ENCODE measurements around the gene NCAM2. TPM values are rescaled to one million over a fixed set of nuclear protein-coding genes. Genes with fewer than 3 reads are reported as not detected.
"Not testable (repeated sequence)": the region's sequence is repeated elsewhere in the genome, so short reads cannot be mapped to it uniquely, and the experiment has no call there.

Gene NCAM2
- total and polyA plus RNA-seq, 5 donors from 2014 or later: not detected

DNA sequence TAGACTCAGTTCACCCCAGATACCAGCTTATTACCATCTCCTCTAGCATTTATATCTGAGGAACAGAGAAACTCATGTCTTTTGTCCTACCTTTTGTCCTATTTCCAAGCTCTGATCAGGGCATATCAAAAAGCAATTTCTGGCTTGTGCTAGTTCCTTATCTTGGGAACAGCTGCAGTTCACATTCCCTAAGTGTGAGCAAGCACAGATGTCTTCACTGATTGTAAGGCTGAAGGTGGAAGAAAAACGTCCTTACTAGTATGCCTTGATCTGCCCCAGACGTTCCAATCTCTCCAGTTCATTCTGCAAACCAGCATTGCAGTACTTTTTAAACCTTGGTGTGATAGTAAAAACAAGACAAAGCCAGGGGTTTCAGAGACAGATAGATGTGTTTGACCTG is 139.8 kb downstream of the NCAM2 start:
- DNase-seq: no peak
- H3K27me3 Mint-ChIP-seq: no peaks in the 10 kb centered on the region

GRCh38 chr21:21146587-21147373 is 148.6 kb downstream of the NCAM2 start:
- no peaks in the 10 kb centered on the region for H3K27me3 Mint-ChIP-seq
- no peak overlapping the region for H3K27ac ChIP-seq (ENCODE audit: insufficient read depth, low read length, poor library complexity, severe bottlenecking)
- H3K4me1 Mint-ChIP-seq: no peaks in the 10 kb centered on the region
- H3K4me3 Mint-ChIP-seq: no peak overlapping the region
- ATAC-seq (ENCODE audit: low read depth in 2 of 2) (no peak), DNase-seq (no peak)
- no peaks in the 10 kb centered on the region for H3K4me1 ChIP-seq (ENCODE audit: control insufficient read depth, insufficient read depth, low read length, poor library complexity, severe bottlenecking)
- H3K9me3 Mint-ChIP-seq: peaks cover 0 to 11% (median 5%) of the 10 kb centered on the region in 7 donors
- no peaks in the 10 kb centered on the region for H3K27me3 ChIP-seq (ENCODE audit: control insufficient read depth, insufficient read depth, low read length)
- H3K4me3 ChIP-seq (ENCODE audit: low read depth, low read length): no peak overlapping the region
- H3K9me3 ChIP-seq (ENCODE audit: control insufficient read depth in 2 of 2, low read length in 2 of 2): peaks cover 0 to 4% of the 10 kb centered on the region in 2 experiments
- no peak overlapping the region for H3K27ac Mint-ChIP-seq
- no peaks in the 10 kb centered on the region for H3K36me3 ChIP-seq (ENCODE audit: control insufficient read depth, insufficient read depth, low read length)
- H3K36me3 Mint-ChIP-seq: no peaks in the 10 kb centered on the region

More for the DNA sequence above, 139.8 kb downstream of the NCAM2 start:
- Mint-ChIP-seq H3K4me1 (no peaks in the 10 kb centered on the region), H3K4me3 (no peak overlapping the region), H3K27ac (no peak overlapping the region), H3K36me3 (no peaks in the 10 kb centered on the region), H3K9me3 (peaks cover 4 to 18% (median 10%) of the 10 kb centered on the region in 7 donors)
- Histone ChIP-seq H3K27ac (ENCODE audit: insufficient read depth, low read length, poor library complexity, severe bottlenecking) (no peak overlapping the region), H3K27me3 (ENCODE audit: control insufficient read depth, insufficient read depth, low read length) (no peaks in the 10 kb centered on the region), H3K9me3 (ENCODE audit: control insufficient read depth in 2 of 2, low read length in 2 of 2) (peaks cover 0 to 5% of the 10 kb centered on the region in 2 experiments), H3K36me3 (ENCODE audit: control insufficient read depth, insufficient read depth, low read length) (no peaks in the 10 kb centered on the region), H3K4me3 (ENCODE audit: low read depth, low read length) (no peak overlapping the region), H3K4me1 (ENCODE audit: control insufficient read depth, insufficient read depth, low read length, poor library complexity, severe bottlenecking) (no peaks in the 10 kb centered on the region)
- no peak for ATAC-seq (ENCODE audit: low read depth in 2 of 2)

GRCh38 chr21:21147374-21147745 is 149.2 kb downstream of the NCAM2 start:
- peaks cover 0 to 6% of the 10 kb centered on the region in 2 experiments for H3K9me3 ChIP-seq (ENCODE audit: control insufficient read depth in 2 of 2, low read length in 2 of 2)
- Mint-ChIP-seq H3K36me3 (no peaks in the 10 kb centered on the region), H3K27me3 (no peaks in the 10 kb centered on the region), H3K4me3 (no peak overlapping the region), H3K9me3 (peaks cover 0 to 11% (median 5%) of the 10 kb centered on the region in 7 donors), H3K4me1 (no peaks in the 10 kb centered on the region), H3K27ac (no peak overlapping the region)
- no peaks in the 10 kb centered on the region for H3K36me3 ChIP-seq (ENCODE audit: control insufficient read depth, insufficient read depth, low read length)
- H3K27ac ChIP-seq (ENCODE audit: insufficient read depth, low read length, poor library complexity, severe bottlenecking): no peak overlapping the region
- H3K4me3 ChIP-seq (ENCODE audit: low read depth, low read length): no peak overlapping the region
- DNase-seq: no peak
- ATAC-seq (ENCODE audit: low read depth in 2 of 2): no peak
- no peaks in the 10 kb centered on the region for H3K4me1 ChIP-seq (ENCODE audit: control insufficient read depth, insufficient read depth, low read length, poor library complexity, severe bottlenecking)
- no peaks in the 10 kb centered on the region for H3K27me3 ChIP-seq (ENCODE audit: control insufficient read depth, insufficient read depth, low read length)

- no peaks in the 10 kb centered on the region for H3K4me1 ChIP-seq (ENCODE audit: control insufficient read depth, insufficient read depth, low read length, poor library complexity, severe bottlenecking)
- H3K36me3 ChIP-seq (ENCODE audit: control insufficient read depth, insufficient read depth, low read length): no peaks in the 10 kb centered on the region
- Mint-ChIP-seq H3K36me3 (no peaks in the 10 kb centered on the region), H3K27me3 (no peaks in the 10 kb centered on the region), H3K9me3 (peaks cover 0 to 11% (median 4%) of the 10 kb centered on the region in 7 donors), H3K4me3 (no peak overlapping the region), H3K4me1 (no peaks in the 10 kb centered on the region), H3K27ac (no peak overlapping the region)
- no peak overlapping the region for H3K4me3 ChIP-seq (ENCODE audit: low read depth, low read length)
- no peak overlapping the region for H3K27ac ChIP-seq (ENCODE audit: insufficient read depth, low read length, poor library complexity, severe bottlenecking)
- no peaks in the 10 kb centered on the region for H3K27me3 ChIP-seq (ENCODE audit: control insufficient read depth, insufficient read depth, low read length)
- DNase-seq: no peak
- ATAC-seq (ENCODE audit: low read depth in 2 of 2): no peak
- H3K9me3 ChIP-seq (ENCODE audit: control insufficient read depth in 2 of 2, low read length in 2 of 2): peaks cover 0 to 6% of the 10 kb centered on the region in 2 experiments
Observed at GRCh38 chr21:21148009-21148408, 149.8 kb downstream of the NCAM2 start.

- Mint-ChIP-seq H3K9me3 (peaks cover 0 to 13% (median 5%) of the 10 kb centered on the region in 7 donors), H3K27me3 (no peaks in the 10 kb centered on the region), H3K36me3 (no peaks in the 10 kb centered on the region), H3K4me1 (no peaks in the 10 kb centered on the region), H3K4me3 (no peak overlapping the region), H3K27ac (no peak overlapping the region)
- H3K27me3 ChIP-seq (ENCODE audit: control insufficient read depth, insufficient read depth, low read length): no peaks in the 10 kb centered on the region
- H3K4me3 ChIP-seq (ENCODE audit: low read depth, low read length): no peak overlapping the region
- H3K36me3 ChIP-seq (ENCODE audit: control insufficient read depth, insufficient read depth, low read length): no peaks in the 10 kb centered on the region
- no peaks in the 10 kb centered on the region for H3K4me1 ChIP-seq (ENCODE audit: control insufficient read depth, insufficient read depth, low read length, poor library complexity, severe bottlenecking)
- no peak overlapping the region for H3K27ac ChIP-seq (ENCODE audit: insufficient read depth, low read length, poor library complexity, severe bottlenecking)
- DNase-seq (no peak), ATAC-seq (ENCODE audit: low read depth in 2 of 2) (no peak)
- H3K9me3 ChIP-seq (ENCODE audit: control insufficient read depth in 2 of 2, low read length in 2 of 2): peaks cover 0 to 6% of the 10 kb centered on the region in 2 experiments
Observed at GRCh38 chr21:21148514-21148913, 150.3 kb downstream of the NCAM2 start.

GRCh38 chr21:21149445-21149844 is 151.2 kb downstream of the NCAM2 start:
- not testable (repeated sequence) for H3K36me3 Mint-ChIP-seq; H3K36me3 ChIP-seq (ENCODE audit: control insufficient read depth, insufficient read depth, low read length); H3K27me3 ChIP-seq (ENCODE audit: control insufficient read depth, insufficient read depth, low read length); H3K9me3 ChIP-seq (ENCODE audit: control insufficient read depth in 2 of 2, low read length in 2 of 2); ATAC-seq (ENCODE audit: low read depth in 2 of 2); H3K4me3 Mint-ChIP-seq; H3K4me1 Mint-ChIP-seq; H3K27ac Mint-ChIP-seq; H3K27ac ChIP-seq (ENCODE audit: insufficient read depth, low read length, poor library complexity, severe bottlenecking); H3K4me1 ChIP-seq (ENCODE audit: control insufficient read depth, insufficient read depth, low read length, poor library complexity, severe bottlenecking); H3K4me3 ChIP-seq (ENCODE audit: low read depth, low read length); H3K27me3 Mint-ChIP-seq; DNase-seq
- H3K9me3 Mint-ChIP-seq: peaks cover 0 to 13% (median 6%) of the 10 kb centered on the region in 7 donors

GRCh38 chr21:21151231-21151630 is 153.0 kb downstream of the NCAM2 start:
- Mint-ChIP-seq H3K27me3 (no peaks in the 10 kb centered on the region), H3K27ac (no peak overlapping the region), H3K4me1 (no peaks in the 10 kb centered on the region), H3K4me3 (no peak overlapping the region), H3K9me3 (peaks cover 0 to 9% (median 7%) of the 10 kb centered on the region in 7 donors), H3K36me3 (no peaks in the 10 kb centered on the region)
- ATAC-seq (ENCODE audit: low read depth in 2 of 2): no peak
- DNase-seq: no peak
- peaks cover 0 to 2% of the 10 kb centered on the region in 2 experiments for H3K9me3 ChIP-seq (ENCODE audit: control insufficient read depth in 2 of 2, low read length in 2 of 2)
- H3K27ac ChIP-seq (ENCODE audit: insufficient read depth, low read length, poor library complexity, severe bottlenecking): no peak overlapping the region
- H3K4me3 ChIP-seq (ENCODE audit: low read depth, low read length): no peak overlapping the region
- H3K4me1 ChIP-seq (ENCODE audit: control insufficient read depth, insufficient read depth, low read length, poor library complexity, severe bottlenecking): no peaks in the 10 kb centered on the region
- H3K27me3 ChIP-seq (ENCODE audit: control insufficient read depth, insufficient read depth, low read length): no peaks in the 10 kb centered on the region
- no peaks in the 10 kb centered on the region for H3K36me3 ChIP-seq (ENCODE audit: control insufficient read depth, insufficient read depth, low read length)

DNA sequence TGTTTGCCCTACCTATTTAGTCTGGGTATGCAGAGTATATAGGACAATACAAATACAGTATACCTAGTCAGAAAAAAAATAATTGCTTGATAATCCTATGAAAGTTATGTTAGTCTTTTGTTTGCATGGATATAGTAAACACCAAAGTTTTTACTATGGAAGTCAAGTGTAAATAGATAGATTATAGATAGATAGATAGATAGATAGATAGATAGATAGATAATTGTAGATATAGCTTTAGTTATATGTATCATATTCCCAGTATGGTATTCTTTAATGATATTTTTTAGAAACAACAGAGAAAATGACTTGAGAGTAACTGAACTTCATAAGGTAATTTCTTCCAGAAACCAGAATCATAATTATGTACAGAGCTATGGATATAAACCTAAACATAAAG is 158.2 kb downstream of the NCAM2 start:
- H3K9me3 Mint-ChIP-seq: peaks cover 0 to 8% (median 5%) of the 10 kb centered on the region in 7 donors
- ATAC-seq (ENCODE audit: low read depth in 2 of 2) (no peak), DNase-seq (no peak)
- no peak overlapping the region for H3K27ac ChIP-seq (ENCODE audit: insufficient read depth, low read length, poor library complexity, severe bottlenecking)
- no peaks in the 10 kb centered on the region for H3K36me3 ChIP-seq (ENCODE audit: control insufficient read depth, insufficient read depth, low read length)
- no peaks in the 10 kb centered on the region for H3K36me3 Mint-ChIP-seq
- H3K27me3 ChIP-seq (ENCODE audit: control insufficient read depth, insufficient read depth, low read length): no peaks in the 10 kb centered on the region
- no peaks in the 10 kb centered on the region for H3K27me3 Mint-ChIP-seq
- no peaks in the 10 kb centered on the region for H3K4me1 Mint-ChIP-seq
- no peaks in the 10 kb centered on the region for H3K4me1 ChIP-seq (ENCODE audit: control insufficient read depth, insufficient read depth, low read length, poor library complexity, severe bottlenecking)
- no peak overlapping the region for H3K4me3 Mint-ChIP-seq
- peaks cover 0 to 2% of the 10 kb centered on the region in 2 experiments for H3K9me3 ChIP-seq (ENCODE audit: control insufficient read depth in 2 of 2, low read length in 2 of 2)
- no peak overlapping the region for H3K27ac Mint-ChIP-seq
- H3K4me3 ChIP-seq (ENCODE audit: low read depth, low read length): no peak overlapping the region
